ENCODE results near the gene ITGA8.

DNA sequence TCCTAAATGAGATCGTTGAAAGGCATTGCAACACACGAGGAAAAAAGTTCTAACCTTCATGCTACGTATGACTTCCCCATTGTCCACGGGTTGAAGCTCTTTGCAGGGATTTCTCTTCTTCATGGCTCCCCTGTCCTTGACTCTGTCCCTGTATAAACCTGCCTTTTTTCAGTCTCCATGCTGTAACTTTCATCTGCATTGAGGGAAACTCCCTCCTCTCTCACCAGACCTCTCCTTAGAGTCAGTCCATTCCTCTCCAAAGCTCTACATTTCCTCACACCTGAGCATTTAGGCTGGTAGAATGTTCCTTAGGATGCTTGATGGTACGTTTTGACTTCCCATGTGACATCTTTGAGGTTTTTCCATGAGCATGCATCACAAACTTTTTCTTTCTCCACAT, 214.4 kb downstream of the ITGA8 start:
- TF ChIP-seq, protein P1, sequence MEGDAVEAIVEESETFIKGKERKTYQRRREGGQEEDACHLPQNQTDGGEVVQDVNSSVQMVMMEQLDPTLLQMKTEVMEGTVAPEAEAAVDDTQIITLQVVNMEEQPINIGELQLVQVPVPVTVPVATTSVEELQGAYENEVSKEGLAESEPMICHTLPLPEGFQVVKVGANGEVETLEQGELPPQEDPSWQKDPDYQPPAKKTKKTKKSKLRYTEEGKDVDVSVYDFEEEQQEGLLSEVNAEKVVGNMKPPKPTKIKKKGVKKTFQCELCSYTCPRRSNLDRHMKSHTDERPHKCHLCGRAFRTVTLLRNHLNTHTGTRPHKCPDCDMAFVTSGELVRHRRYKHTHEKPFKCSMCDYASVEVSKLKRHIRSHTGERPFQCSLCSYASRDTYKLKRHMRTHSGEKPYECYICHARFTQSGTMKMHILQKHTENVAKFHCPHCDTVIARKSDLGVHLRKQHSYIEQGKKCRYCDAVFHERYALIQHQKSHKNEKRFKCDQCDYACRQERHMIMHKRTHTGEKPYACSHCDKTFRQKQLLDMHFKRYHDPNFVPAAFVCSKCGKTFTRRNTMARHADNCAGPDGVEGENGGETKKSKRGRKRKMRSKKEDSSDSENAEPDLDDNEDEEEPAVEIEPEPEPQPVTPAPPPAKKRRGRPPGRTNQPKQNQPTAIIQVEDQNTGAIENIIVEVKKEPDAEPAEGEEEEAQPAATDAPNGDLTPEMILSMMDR (IDR thresholded peaks at IDR 0.05) = no peak
- TF ChIP-seq POLR2A (IDR thresholded peaks at IDR 0.05) = no peak
